Omental fat pad (tissue), 4 donors: ENCODE data around the gene RBM11. TPM values are rescaled to one million over a fixed set of nuclear protein-coding genes. Genes with fewer than 3 reads are reported as not detected.

Experiments
- ATAC-seq: fragments of 150-250 bp; one replicate; pipeline ENCODE4 v1.9.1; 2016; ENCODE audit warnings: mild to moderate bottlenecking, moderate library complexity; ENCODE audit not compliant: low FRiP score
- DNase-seq: peaks from one replicate; pipeline ENCODE4 v3.0.0-alpha.2; 2019; ENCODE audit warnings: low spot score
- total RNA-seq, 4 donors: library from RNA; depleted of rRNA; stranded (reverse); fragments of >200 nt; gene quantifications; one replicate each; pipeline ENCODE4 v1.1.0, GENCODE V29; 2016
- TF ChIP-seq, protein P1 (sequence below), 3 donors: fragments of 450-650 bp; IDR thresholded peaks; one replicate each; pipeline ENCODE4 v1.5.1; 2016 to 2017; ENCODE audit warnings: antibody characterized with exemption in 3 of 3, mild to moderate bottlenecking in 3 of 3, moderate library complexity in 2 of 3

Gene RBM11
- total RNA-seq, 4 donors from 2014 or later, result 1.2 to 2.0 TPM; not detected in 2

DNA sequence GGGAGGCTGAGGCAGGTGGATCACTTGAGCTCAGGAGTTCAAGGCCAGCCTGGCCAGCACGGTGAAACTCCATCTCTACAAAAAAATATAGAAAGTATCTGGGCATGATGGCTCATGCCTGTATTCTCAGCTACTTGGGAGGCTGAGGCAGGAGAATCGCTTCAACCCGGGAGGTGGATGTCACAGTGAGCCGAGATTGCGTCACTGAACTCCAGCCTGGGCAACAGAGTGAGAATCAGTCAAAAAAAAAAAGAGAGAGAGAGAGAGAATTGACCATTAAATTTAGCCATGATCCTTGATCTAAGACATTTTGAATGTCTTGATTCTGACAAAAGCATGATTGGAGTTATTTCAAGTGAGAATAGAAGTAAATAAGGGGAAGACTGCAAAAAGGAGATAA lies 19.1 kb downstream of the RBM11 start:
- ATAC-seq (no peak), DNase-seq (no peak)
- TF ChIP-seq, protein P1, sequence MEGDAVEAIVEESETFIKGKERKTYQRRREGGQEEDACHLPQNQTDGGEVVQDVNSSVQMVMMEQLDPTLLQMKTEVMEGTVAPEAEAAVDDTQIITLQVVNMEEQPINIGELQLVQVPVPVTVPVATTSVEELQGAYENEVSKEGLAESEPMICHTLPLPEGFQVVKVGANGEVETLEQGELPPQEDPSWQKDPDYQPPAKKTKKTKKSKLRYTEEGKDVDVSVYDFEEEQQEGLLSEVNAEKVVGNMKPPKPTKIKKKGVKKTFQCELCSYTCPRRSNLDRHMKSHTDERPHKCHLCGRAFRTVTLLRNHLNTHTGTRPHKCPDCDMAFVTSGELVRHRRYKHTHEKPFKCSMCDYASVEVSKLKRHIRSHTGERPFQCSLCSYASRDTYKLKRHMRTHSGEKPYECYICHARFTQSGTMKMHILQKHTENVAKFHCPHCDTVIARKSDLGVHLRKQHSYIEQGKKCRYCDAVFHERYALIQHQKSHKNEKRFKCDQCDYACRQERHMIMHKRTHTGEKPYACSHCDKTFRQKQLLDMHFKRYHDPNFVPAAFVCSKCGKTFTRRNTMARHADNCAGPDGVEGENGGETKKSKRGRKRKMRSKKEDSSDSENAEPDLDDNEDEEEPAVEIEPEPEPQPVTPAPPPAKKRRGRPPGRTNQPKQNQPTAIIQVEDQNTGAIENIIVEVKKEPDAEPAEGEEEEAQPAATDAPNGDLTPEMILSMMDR (IDR thresholded peaks at IDR 0.05), result no peak

DNA sequence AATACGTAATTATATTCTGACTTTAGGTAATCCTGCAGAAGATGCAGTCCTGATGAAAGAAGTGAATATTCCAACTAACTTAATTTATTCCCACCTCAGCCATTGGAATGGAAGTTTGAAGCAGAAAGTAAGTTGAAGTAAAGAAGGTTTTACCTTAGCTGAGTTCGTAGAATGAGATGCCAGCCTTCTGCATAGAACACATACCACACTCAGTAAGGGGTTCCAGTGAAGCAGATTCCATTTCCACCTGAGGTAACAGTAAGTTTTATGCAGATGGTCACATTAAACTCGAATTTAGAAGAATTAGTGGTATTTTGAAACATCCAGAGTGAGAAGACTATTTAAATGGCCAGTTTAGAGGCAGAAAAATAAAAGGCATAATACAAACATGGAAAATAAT lies 20.2 kb downstream of the RBM11 start:
- no peak for DNase-seq
- TF ChIP-seq, protein P1 (IDR thresholded peaks at IDR 0.05), result no peak
- ATAC-seq, result no peak

GRCh38 chr21:14239281-14239680 lies 23.3 kb downstream of the RBM11 start:
- DNase-seq (no peak), ATAC-seq (no peak)
- TF ChIP-seq, protein P1 (IDR thresholded peaks at IDR 0.05), result no peak

GRCh38 chr21:14241297-14241696 lies 25.3 kb downstream of the RBM11 start:
- ATAC-seq (no peak), DNase-seq (no peak)
- TF ChIP-seq, protein P1 (IDR thresholded peaks at IDR 0.05), result no peak

DNA sequence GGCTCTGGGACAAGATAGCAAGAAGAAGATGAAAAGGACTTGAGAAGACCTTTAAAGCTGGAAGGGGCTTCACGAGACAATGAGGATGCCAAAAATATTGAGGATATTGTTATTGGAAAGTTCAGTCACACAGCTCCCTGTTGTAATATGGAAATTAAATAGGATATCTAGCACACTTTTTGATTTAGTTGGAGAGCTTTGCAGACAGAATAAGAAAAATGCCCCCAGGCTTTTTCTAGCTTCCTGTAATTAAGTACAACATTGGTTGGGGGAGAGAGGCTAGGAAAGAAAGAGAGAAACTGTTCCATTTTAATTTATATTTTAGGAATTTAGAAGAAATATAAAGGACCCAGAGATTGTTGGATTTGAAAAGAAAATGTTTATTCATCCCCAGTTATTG lies 27.5 kb downstream of the RBM11 start:
- DNase-seq (no peak), ATAC-seq (no peak)
- TF ChIP-seq, protein P1 (IDR thresholded peaks at IDR 0.05), result no peak

GRCh38 chr21:14243874-14244273 lies 27.9 kb downstream of the RBM11 start:
- ATAC-seq, result peak; percentile 73
- DNase-seq, result no peak
- TF ChIP-seq, protein P1 (IDR thresholded peaks at IDR 0.05), result no peak

- ATAC-seq, result no peak
- DNase-seq, result no peak
- TF ChIP-seq, protein P1 (IDR thresholded peaks at IDR 0.05), result no peak
These were observed 29.0 kb downstream of the RBM11 start for GRCh38 chr21:14244911-14245310.
